ENCODE measurements around the gene MMP23B. TPM values are rescaled to one million over a fixed set of nuclear protein-coding genes. Genes with fewer than 3 reads are reported as not detected.

MMP23B gene
- total and polyA plus RNA-seq, 8 donors, result 5.5 to 111 (median 15.7) TPM

DNA sequence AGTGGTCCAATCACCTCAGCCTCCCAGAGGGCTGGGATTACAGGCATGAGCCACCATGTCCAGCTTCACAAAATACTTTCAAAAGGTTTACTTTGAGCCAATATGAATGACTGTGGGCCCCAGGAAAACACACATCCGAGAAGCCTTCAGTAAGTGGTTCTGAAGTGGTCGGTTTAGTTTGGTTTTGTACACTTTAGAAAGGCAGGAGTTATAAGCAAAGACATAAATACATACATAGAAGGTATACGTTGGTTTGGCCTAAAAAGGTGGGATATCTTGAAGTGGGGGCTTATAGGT, 19.9 kb upstream of the MMP23B start:
- intact Hi-C loops (cut with DNase I; ENCODE audit: low total_unique reads), result no loop called here
- peak overlapping the region in 3 of 5 donors; percentile 44 to 61 (median 53) for H3K27ac ChIP-seq
- H3K4me1 ChIP-seq, result peaks cover 20 to 36% (median 26%) of the 10 kb centered on the region in 4 donors
- no peak overlapping the region for H3K4me3 ChIP-seq
- no peak for TF ChIP-seq POLR2A (IDR thresholded peaks at IDR 0.05)
- TF ChIP-seq, protein P1, sequence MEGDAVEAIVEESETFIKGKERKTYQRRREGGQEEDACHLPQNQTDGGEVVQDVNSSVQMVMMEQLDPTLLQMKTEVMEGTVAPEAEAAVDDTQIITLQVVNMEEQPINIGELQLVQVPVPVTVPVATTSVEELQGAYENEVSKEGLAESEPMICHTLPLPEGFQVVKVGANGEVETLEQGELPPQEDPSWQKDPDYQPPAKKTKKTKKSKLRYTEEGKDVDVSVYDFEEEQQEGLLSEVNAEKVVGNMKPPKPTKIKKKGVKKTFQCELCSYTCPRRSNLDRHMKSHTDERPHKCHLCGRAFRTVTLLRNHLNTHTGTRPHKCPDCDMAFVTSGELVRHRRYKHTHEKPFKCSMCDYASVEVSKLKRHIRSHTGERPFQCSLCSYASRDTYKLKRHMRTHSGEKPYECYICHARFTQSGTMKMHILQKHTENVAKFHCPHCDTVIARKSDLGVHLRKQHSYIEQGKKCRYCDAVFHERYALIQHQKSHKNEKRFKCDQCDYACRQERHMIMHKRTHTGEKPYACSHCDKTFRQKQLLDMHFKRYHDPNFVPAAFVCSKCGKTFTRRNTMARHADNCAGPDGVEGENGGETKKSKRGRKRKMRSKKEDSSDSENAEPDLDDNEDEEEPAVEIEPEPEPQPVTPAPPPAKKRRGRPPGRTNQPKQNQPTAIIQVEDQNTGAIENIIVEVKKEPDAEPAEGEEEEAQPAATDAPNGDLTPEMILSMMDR (IDR thresholded peaks at IDR 0.05), result no peak
- H3K9me3 ChIP-seq, result no peaks in the 10 kb centered on the region
- H3K36me3 ChIP-seq, result no peaks in the 10 kb centered on the region
- whole genome bisulfite sequencing, 5 donors, result 75 to 90% (median 85%) methylated on average over 3 of the region's 3 CpGs
- no peak for DNase-seq
- no peaks in the 10 kb centered on the region for H3K27me3 ChIP-seq

DNA sequence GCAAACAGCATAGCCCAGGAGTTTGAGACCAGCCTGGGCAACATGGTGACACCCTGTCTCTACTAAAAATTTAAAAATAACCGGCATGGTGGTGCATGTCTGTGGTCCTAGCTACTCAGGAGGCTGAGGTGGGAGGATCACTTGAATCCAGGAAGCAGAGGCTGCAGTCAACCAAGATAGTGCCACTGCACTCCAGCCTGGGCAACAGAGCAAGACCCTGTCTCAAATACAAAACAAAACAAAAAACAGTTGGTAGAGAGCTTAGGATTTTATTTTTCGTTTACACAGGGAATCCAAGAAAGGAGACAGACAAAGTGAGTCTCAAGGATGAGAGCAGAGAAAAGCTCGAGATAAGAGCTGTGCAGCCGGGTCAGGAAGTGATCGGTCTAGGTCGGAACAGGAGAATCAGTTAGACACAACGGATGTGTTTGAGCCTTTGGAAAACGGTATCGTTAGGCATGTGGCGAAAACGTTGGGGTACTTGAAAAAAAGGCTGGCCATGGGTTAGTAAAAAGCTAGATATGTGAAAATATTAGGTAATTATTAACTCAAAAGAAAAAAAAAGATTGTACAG, 18.4 kb upstream of the MMP23B start:
- DNase-seq, result no peak
- Histone ChIP-seq H3K27ac (peak overlapping the region in 3 of 5 donors; percentile 99 to 100 (median 100)), H3K4me3 (peak overlapping the region; percentile 88 to 98 (median 93)), H3K9me3 (no peaks in the 10 kb centered on the region), H3K4me1 (peaks cover 23 to 47% (median 37%) of the 10 kb centered on the region in 4 donors), H3K27me3 (no peaks in the 10 kb centered on the region), H3K36me3 (peaks cover 0 to 10% (median 9%) of the 10 kb centered on the region in 4 donors)
- TF ChIP-seq, protein P1 (IDR thresholded peaks at IDR 0.05), result no peak
- TF ChIP-seq POLR2A (IDR thresholded peaks at IDR 0.05) (no peak), POLR2AphosphoS5 (IDR thresholded peaks at IDR 0.05) (no peak), EP300 (IDR thresholded peaks at IDR 0.05) (no peak)
- intact Hi-C loops (cut with DNase I; ENCODE audit: low total_unique reads), result no loop called here
- WGBS, 5 donors, result 35 to 49% (median 43%) methylated on average over 11 of the region's 11 CpGs

- Histone ChIP-seq H3K4me1 (peaks cover 23 to 47% (median 38%) of the 10 kb centered on the region in 4 donors), H3K27ac (peak overlapping the region; percentile 99 to 100 (median 100)), H3K27me3 (no peaks in the 10 kb centered on the region), H3K9me3 (no peaks in the 10 kb centered on the region), H3K4me3 (peak overlapping the region; percentile 88 to 98 (median 93)), H3K36me3 (peaks cover 0 to 18% (median 11%) of the 10 kb centered on the region in 4 donors)
- no peak for TF ChIP-seq EP300 (IDR thresholded peaks at IDR 0.05)
- peak in 1 of 3 donors; percentile 20 for TF ChIP-seq POLR2AphosphoS5 (IDR thresholded peaks at IDR 0.05)
- TF ChIP-seq, protein P1 (IDR thresholded peaks at IDR 0.05), result no peak
- TF ChIP-seq POLR2A (IDR thresholded peaks at IDR 0.05), result no peak
- intact Hi-C loops (cut with DNase I; ENCODE audit: low total_unique reads), result no loop called here
- WGBS, 5 donors, result 7 to 16% (median 8%) methylated on average over 29 to 30 of the region's 30 CpGs
- DNase-seq, result peak; percentile 40 to 89
Measured at GRCh38 chr1:1614204-1614953, 17.6 kb upstream of the MMP23B start.

DNA sequence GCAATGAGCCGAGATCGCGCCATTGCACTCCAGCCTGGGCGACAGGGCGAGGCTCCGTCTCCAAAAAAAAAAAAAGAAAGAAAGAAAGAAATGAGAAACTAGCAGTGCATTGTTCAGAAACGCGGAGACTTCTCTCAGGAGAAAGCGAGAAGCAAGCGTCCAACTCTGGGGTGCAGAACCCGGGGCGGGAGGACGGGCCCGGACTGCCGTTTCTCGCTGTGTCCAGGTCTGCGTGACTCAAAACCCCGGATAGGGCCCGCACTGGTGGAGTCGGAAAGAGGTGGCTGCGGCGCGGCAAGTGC, 17.1 kb upstream of the MMP23B start:
- peak overlapping the region; percentile 88 to 98 (median 93) for H3K4me3 ChIP-seq
- H3K36me3 ChIP-seq, result peaks cover 0 to 20% (median 11%) of the 10 kb centered on the region in 4 donors
- H3K4me1 ChIP-seq, result peaks cover 23 to 51% (median 41%) of the 10 kb centered on the region in 4 donors
- DNase-seq, result no peak
- H3K9me3 ChIP-seq, result no peaks in the 10 kb centered on the region
- intact Hi-C loops (cut with DNase I; ENCODE audit: low total_unique reads), result no loop called here
- no peaks in the 10 kb centered on the region for H3K27me3 ChIP-seq
- TF ChIP-seq POLR2A (IDR thresholded peaks at IDR 0.05) (no peak), POLR2AphosphoS5 (IDR thresholded peaks at IDR 0.05) (no peak), EP300 (IDR thresholded peaks at IDR 0.05) (no peak)
- TF ChIP-seq, protein P1 (IDR thresholded peaks at IDR 0.05), result no peak
- WGBS, 5 donors, result 0 to 1% (median 1%) methylated on average over 23 of the region's 23 CpGs
- peak overlapping the region; percentile 99 to 100 (median 100) for H3K27ac ChIP-seq

Measured in stomach (tissue), 9 donors.